GM12874 (cell line): ENCODE measurements around the gene NTM.

Experiments used
- TF ChIP-seq, protein P1 (sequence below): IDR thresholded peaks from 2 replicates; pipeline ENCODE4 v1.5.1; 2011; ENCODE audit warnings: low read depth, mild to moderate bottlenecking, control low read depth, low read length, moderate library complexity; ENCODE audit not compliant: insufficient read depth

Gene NTM

DNA sequence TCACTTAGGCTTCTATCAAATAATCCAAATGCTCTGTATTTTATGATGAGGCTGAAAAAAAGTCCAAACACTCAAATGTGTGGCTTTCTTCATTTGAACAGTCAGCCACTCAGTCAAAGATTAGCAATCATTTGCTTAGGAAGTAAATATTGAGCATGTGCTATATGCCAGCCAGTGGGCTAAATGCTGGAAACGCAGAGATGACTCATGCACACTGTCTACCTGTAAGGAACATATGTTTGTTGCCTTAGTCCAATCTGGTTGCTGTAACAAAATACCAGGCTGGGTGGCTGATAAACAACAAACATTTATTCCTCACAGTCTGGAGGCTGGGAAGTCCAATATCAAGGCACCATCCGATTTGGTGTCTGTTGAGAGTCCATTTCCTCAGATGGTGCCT lies 617.3 kb downstream of the NTM start:
- TF ChIP-seq, protein P1, sequence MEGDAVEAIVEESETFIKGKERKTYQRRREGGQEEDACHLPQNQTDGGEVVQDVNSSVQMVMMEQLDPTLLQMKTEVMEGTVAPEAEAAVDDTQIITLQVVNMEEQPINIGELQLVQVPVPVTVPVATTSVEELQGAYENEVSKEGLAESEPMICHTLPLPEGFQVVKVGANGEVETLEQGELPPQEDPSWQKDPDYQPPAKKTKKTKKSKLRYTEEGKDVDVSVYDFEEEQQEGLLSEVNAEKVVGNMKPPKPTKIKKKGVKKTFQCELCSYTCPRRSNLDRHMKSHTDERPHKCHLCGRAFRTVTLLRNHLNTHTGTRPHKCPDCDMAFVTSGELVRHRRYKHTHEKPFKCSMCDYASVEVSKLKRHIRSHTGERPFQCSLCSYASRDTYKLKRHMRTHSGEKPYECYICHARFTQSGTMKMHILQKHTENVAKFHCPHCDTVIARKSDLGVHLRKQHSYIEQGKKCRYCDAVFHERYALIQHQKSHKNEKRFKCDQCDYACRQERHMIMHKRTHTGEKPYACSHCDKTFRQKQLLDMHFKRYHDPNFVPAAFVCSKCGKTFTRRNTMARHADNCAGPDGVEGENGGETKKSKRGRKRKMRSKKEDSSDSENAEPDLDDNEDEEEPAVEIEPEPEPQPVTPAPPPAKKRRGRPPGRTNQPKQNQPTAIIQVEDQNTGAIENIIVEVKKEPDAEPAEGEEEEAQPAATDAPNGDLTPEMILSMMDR = no peak

DNA sequence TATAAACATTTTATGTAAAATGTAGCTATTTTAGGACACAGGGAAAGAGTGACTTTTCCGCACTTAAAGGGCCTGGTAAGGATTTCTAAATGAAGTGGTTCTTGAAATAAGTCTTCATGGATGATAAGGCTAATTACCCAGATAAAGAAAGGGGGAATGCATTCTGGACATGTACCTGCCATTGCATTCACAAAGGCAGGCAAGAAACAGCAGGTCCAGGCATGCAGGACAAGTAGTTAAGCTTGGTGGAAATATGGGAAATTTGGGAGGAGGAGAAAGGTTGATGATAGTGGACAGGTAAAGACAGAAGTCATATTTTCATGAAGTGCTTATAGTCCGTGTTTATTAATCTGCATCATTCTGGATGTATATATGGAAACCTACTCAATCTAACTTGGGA lies 621.2 kb downstream of the NTM start:
- TF ChIP-seq, protein P1 = no peak

DNA sequence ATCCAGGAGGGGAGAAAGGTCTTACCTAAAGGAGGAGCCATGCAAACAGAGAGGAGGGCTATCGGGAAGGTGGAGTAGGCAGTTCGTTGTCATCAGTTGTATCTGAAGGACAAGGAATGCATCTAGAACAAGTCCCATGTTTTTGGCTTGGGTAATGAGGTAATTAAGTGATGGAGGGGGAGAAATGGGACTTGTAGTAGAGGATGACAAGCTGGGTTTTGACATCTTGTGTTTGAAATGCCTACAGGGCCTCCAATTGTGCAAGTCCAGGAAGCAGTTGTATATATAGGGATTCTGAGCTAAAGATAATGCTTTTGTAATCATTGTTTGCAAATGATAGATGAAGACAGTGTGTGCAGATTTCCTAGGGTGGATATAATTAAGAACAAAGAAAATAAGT lies 622.8 kb downstream of the NTM start:
- TF ChIP-seq, protein P1 = no peak

DNA sequence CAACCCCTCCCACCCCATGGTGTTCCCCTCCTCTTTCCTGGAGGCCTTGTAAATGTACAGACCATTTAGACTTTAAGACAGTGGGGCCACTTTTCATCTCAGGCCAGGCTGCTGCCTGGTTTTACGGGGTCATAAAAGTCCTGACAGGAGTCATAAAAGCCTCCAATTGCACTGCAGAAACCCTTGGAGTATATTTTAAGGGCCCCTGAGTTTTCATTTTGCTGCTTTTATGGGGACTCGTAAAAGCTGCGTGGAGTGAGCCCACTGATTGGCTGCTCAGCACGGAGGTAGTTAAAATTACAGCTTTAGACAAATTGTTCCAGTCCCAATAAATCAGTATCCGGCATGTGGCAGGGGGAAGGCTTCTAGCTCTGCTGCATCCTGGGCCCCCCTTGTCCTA lies 627.6 kb downstream of the NTM start:
- TF ChIP-seq, protein P1 = no peak

DNA sequence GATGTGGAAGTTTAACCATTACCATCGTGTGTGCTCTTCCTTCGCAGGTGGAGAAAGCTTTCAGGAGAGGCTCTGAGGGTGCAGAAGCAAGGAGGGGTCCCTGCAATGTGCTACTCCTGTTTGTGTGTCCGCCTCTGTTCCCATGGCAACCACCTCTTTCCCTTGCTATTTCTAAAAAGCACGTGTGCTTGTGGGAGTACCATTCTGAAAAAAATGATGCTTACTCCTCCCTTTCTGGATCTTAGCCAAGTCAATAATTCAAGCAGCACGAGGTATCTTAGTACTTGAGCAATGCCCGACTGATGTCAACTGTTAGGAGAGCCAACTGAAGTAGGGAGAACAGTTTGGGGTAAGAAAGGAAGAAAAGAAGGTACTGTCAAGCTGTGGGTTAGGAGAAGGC lies 628.7 kb downstream of the NTM start:
- TF ChIP-seq, protein P1 = no peak

DNA sequence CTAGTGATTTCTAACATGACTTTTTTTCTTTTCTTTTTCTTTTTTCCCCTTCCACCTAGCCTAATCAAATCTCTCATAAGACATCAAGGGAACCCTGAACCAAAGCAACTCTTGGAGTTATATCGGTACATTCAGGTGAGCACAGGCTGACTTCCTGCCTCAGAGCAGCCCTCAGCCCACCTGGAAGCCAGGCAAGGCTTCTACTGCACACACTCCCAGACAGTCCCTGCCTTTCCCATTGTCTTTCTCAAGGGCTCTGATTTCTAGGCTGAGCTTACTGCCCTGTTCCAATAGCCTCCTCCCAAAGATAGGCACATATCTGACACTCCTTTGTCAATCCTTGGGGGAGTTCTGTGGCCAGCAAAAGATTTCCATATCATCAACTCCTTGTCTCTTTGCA lies 629.5 kb downstream of the NTM start:
- TF ChIP-seq, protein P1 = no peak

DNA sequence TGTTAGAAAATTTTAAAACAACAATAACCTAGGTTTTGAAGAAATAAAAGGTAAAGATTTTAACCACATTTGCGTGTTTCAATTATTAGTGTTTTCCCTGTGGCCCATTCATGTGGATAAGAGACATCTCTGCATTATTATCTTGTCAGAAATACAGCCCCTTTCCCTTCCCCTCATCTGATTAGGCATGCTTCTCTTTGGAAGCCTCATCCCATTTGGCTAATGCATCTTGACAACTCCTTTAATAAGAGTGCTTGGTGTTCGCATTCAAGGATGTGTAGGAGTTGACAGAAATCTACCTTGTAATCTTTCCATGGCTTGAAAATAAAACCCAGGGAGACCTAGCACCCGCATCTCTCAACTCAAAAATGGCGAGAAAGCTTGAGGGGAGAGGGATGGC lies 635.5 kb downstream of the NTM start:
- TF ChIP-seq, protein P1 = no peak

DNA sequence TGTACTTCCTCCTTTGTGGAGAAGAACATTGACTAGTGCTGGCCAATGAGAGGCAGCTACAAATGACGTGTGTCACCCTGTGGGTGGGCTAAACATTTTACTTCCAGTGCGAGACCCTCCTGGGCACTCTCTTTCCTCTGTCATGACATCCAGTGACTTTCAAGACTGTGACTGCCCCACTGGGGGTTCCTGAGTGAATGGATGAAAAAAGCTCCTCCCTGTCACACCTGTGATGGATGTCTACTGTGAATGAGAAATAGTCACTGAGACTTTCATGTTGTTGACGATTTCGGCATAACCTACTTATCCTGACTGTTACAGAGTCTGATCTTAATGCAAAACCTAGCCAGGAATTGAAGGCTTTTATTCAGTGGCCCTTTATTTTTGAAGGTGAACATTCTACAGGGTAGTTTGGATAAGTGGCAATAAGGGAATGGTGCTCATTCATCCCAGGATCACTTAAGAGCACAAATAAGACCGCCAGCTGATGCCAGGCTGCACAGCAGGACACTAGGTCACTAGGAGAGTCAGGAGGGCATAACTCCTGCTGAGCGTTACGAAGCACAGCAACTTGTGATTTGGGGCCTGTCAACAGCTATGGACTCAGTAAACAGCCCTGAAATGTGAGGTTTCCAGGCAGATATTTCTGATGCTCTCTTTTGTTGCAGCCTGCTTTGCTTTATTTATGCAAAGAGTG lies 636.6 kb downstream of the NTM start:
- TF ChIP-seq, protein P1 = no peak
